AG04449 (cell line): ENCODE measurements around the gene NPAS2.

Experiments used
- CTCF ChIA-PET: fragments of 350-600 bp; formaldehyde crosslinking; extraction: SDS; loops from one replicate; lab custom pipeline; 2021; ENCODE audit warnings: antibody characterized with exemption; lab: Yijun Ruan, JAX
- POLR2A ChIA-PET: fragments of 400-600, 350-600 bp; formaldehyde crosslinking; extraction: SDS; loops from one replicate; lab custom pipeline; 2020; ENCODE audit warnings: antibody characterized with exemption, inconsistent platforms; lab: Yijun Ruan, JAX
- DNase-seq: peaks from one replicate; pipeline ENCODE4 v3.0.0-alpha.2; 2010; ENCODE audit warnings: low read depth, low spot score
- H3K4me3 ChIP-seq: 2 replicates; pipeline ENCODE4 v1.5.1; 2011; ENCODE audit warnings: low read depth, mild to moderate bottlenecking, control low read depth, low read length
- CTCF ChIP-seq: IDR thresholded peaks from one replicate; pipeline ENCODE4 v1.5.1; 2011; ENCODE audit warnings: mild to moderate bottlenecking, moderate library complexity, low read length, control low read depth, inconsistent platforms; ENCODE audit not compliant: insufficient read depth; ENCODE audit errors: missing control alignments

The NPAS2 gene

GRCh38 chr2:100802066-100802465 is 17.9 kb upstream of the NPAS2 start:
- POLR2A ChIA-PET, result no interaction called here
- H3K4me3 ChIP-seq, result no peak overlapping the region
- CTCF ChIA-PET, result no interaction called here
- TF ChIP-seq CTCF, result no peak
- DNase-seq, result no peak

- CTCF ChIA-PET, result no interaction called here
- TF ChIP-seq CTCF, result no peak
- no peak overlapping the region for H3K4me3 ChIP-seq
These were observed 16.6 kb upstream of the NPAS2 start for GRCh38 chr2:100803334-100803733.

GRCh38 chr2:100806550-100806949 is 13.4 kb upstream of the NPAS2 start:
- H3K4me3 ChIP-seq, result no peak overlapping the region
- CTCF ChIA-PET, result interaction anchor here (0.7 to 1.2 kb wide), 2 partner anchors 10 to 13 kb away, joined by 3 to 4 read pairs; no protein-coding TSS in a partner anchor
- no peak for TF ChIP-seq CTCF
- POLR2A ChIA-PET, result no interaction called here
- DNase-seq, result no peak

More at GRCh38 chr2:100803334-100803733, 16.6 kb upstream of the NPAS2 start:
- no peak for DNase-seq
- POLR2A ChIA-PET, result no interaction called here

GRCh38 chr2:100807707-100808106 is 12.2 kb upstream of the NPAS2 start:
- ChIA-PET CTCF (interaction anchor here (1.4 kb wide), 1 partner anchor 11 kb away, joined by 3 read pairs; no protein-coding TSS in a partner anchor), POLR2A (no interaction called here)
- no peak overlapping the region for H3K4me3 ChIP-seq
- no peak for TF ChIP-seq CTCF
- DNase-seq, result no peak

- CTCF ChIA-PET, result interaction anchor here (1.4 kb wide), 1 partner anchor 10 kb away, joined by 3 read pairs; no protein-coding TSS in a partner anchor
- no peak overlapping the region for H3K4me3 ChIP-seq
- POLR2A ChIA-PET, result no interaction called here
- TF ChIP-seq CTCF, result no peak
- DNase-seq, result no peak
These were observed 11.4 kb upstream of the NPAS2 start for GRCh38 chr2:100808582-100808981.

- CTCF ChIA-PET, result interaction anchor here (0.8 kb wide), 1 partner anchor 9 kb away, joined by 3 read pairs; no protein-coding TSS in a partner anchor
- POLR2A ChIA-PET, result no interaction called here
These were observed 10.4 kb upstream of the NPAS2 start for GRCh38 chr2:100809506-100809905.

More at GRCh38 chr2:100809506-100809905, 10.4 kb upstream of the NPAS2 start:
- no peak for DNase-seq
- TF ChIP-seq CTCF, result no peak
- no peak overlapping the region for H3K4me3 ChIP-seq
